ENCODE measurements around the gene CPEB3. TPM values are rescaled to one million over a fixed set of nuclear protein-coding genes. Genes with fewer than 3 reads are reported as not detected.
"Not testable (repeated sequence)": the region's sequence is repeated elsewhere in the genome, so short reads cannot be mapped to it uniquely, and the experiment has no call there.

CPEB3 gene
- 3.6 and 3.8 TPM in 2 replicates for total RNA-seq

- intact Hi-C loops (cut with micrococcal nuclease) = loop anchor here (1.0 to 10.0 kb wide), 14 partner anchors 51 to 1420 kb away; partner anchors contain the start of genes BTAF1, CEP55, EXOC6 and FRA10AC1
These were observed at the start of gene CPEB3, which contains the start of gene MARCHF5 for GRCh38 chr10:92290837-92291615. CPEB3 (minus strand) TSS chr10:92291078; CDS start chr10:92240350, 50,728 bp downstream. MARCHF5 (plus strand) TSS chr10:92291167; CDS start chr10:92291495, 328 bp downstream.

DNA sequence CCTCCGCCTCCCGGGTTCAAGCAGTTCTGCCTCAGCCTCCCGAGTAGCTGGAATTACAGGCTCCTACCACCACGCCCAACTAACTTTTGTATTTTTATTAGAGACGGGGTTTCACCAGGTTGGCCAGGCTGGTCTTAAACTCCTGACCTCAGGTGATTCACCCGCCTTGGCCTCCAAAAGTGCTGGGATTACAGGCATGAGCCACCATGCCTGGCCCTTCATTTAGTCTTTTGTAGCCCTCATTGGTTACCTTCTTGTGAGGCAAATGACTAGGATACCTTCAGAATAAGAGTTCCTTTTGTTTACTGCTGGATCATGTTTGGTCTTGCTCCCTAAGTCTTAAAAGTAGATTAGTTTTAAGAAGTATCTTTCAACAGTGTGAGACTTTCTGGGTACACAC lies 39.0 kb upstream of the CPEB3 start:
- intact Hi-C loops (cut with micrococcal nuclease) = not testable (repeated sequence)

GRCh38 chr10:92328993-92329392 lies 38.1 kb upstream of the CPEB3 start:
- intact Hi-C loops (cut with micrococcal nuclease) = no loop called here

GRCh38 chr10:92327445-92328433 lies 36.9 kb upstream of the CPEB3 start:
- intact Hi-C loops (cut with micrococcal nuclease) = no loop called here

DNA sequence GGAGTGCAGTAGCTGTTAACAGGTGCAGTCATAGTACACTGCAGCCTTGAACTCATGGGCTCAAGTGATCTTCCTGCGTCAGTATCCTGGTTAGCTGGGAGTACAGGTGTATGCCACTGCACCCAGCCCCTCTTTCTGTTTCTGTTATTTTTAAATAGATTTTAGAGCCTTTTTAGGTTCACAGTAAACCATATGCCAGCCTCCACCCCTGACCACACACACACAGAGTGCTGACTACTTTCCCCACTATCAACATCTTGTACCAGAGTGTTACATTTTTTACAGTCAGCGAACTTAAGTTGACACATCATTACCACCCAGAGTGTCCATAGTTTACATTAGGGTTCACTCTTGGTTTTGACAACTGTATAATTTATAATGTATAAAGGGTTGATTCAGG lies 32.2 kb upstream of the CPEB3 start:
- intact Hi-C loops (cut with micrococcal nuclease) = no loop called here

- intact Hi-C loops (cut with micrococcal nuclease) = no loop called here
These were observed 25.7 kb upstream of the CPEB3 start for GRCh38 chr10:92316610-92317009.

DNA sequence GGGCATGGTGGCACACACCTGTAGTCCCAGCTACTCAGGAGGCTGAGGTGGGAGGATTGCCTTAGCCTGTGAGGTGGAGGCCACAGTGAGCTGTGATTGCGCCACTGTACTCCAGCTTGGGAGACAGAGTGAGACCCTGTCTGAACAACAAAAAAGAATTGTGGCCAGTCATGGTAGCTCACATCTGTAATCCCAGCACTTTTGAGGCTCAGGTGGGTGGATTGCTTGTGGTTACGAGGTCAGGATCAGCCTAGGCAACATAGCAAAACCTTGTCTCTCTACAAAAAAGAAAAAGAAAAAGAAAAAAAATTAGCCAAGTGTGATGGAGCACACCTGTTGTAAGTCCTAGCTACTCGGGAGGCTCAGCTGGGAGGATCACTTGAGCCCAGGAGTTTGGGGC lies 22.9 kb upstream of the CPEB3 start:
- intact Hi-C loops (cut with micrococcal nuclease) = no loop called here

GRCh38 chr10:92309272-92309671 lies 18.4 kb upstream of the CPEB3 start:
- intact Hi-C loops (cut with micrococcal nuclease) = no loop called here

- intact Hi-C loops (cut with micrococcal nuclease) = no loop called here
These were observed 14.5 kb upstream of the CPEB3 start for GRCh38 chr10:92305133-92306072.

DNA sequence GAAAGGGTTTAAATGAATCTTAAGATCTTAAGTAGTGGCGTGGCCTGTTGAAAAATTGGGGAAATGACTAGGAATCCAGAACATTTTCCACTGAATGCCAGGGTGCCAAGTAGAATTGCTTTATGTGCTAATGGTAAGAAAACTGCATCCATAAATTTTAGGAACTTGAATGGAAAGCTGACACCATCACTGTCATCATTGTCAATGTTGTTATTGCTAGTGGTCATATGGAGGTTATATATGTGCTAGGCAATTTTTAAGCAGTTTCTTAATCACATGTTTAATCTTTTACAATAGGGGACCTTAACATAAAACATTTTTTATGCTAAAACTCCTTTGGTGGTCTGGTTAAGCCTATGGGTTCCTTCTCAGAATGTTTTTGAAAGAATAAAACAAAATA lies 13.2 kb upstream of the CPEB3 start:
- intact Hi-C loops (cut with micrococcal nuclease) = no loop called here

DNA sequence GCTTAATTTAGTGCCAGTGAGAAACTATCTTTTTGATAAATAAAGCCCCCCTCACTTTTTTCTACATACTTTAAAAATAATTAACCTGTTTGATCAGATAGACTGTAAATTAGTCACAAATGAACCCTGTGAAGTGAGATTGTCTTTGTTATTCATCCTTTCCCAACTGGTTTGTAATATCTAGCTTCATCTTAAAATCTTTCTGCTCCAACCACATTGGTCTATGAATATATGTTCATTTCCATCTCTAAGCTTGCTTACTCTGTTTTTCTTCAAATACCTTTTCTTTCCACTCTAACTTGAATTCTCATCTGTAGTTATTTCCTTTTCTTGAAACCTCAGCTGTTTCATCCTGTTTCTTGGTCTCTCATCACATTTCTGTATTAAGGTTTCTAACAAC lies 12.2 kb upstream of the CPEB3 start:
- intact Hi-C loops (cut with micrococcal nuclease) = loop anchor here (1.0 kb wide), 1 partner anchor 8 kb away; no protein-coding TSS in a partner anchor

- intact Hi-C loops (cut with micrococcal nuclease) = loop anchor here (10.0 kb wide), 1 partner anchor 1196 kb away; the partner anchor contains the start of gene CEP55
These were observed 7.6 kb upstream of the CPEB3 start for GRCh38 chr10:92298487-92298886.

GRCh38 chr10:92291921-92292845 lies 1.3 kb upstream of the CPEB3 start:
- intact Hi-C loops (cut with micrococcal nuclease) = loop anchor here (1.0 to 10.0 kb wide), 18 partner anchors 8 to 1421 kb away; partner anchors contain the start of genes BTAF1, CEP55, EXOC6 and FRA10AC1

GRCh38 chr10:92291616-92291865 lies 663 bp upstream of the CPEB3 start:
- intact Hi-C loops (cut with micrococcal nuclease) = loop anchor here (1.0 to 10.0 kb wide), 14 partner anchors 51 to 1420 kb away; partner anchors contain the start of genes BTAF1, CEP55, EXOC6 and FRA10AC1

DNA sequence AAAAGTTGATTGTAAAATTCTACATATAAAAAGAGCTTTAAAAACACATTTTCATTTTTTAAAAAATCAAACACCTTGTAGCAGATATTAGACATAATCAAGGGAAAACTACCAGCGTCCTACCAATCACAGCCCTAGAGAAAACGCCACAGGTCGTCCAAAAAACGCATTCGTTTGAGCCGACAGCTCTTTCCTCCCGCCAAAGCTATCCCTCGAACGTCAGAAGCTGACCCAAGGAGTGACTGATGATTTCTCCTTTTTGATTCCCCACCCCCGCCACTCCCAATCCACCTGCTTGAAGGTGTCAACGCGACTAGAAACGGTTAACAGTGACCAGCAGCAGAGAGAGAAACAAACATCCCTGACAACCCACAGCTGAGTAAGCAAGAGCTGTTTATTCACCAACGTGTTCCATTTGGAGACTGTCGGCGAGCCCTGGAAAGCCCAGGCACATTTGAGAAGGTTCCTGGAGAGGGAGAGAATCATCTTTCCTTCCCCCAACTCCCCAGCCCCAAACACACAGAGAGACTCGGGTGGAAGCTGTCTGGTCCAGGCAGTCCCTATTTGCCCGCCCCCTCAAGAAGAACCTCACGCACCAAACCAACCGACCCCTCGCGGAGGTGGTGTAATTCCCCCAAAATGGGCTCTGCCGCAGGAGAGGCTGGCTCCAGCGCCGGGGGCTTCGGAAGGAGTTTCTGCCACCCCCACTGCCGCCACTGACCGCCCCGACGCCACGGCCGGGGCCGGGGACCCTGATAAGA lies 622 bp downstream of the CPEB3 start:
- intact Hi-C loops (cut with micrococcal nuclease) = loop anchor here (2.0 to 10.0 kb wide), 5 partner anchors 227 to 1413 kb away; partner anchors contain the start of genes CEP55, EXOC6, FRA10AC1 and PCGF5

GRCh38 chr10:92284112-92284704 lies 6.7 kb downstream of the CPEB3 start:
- intact Hi-C loops (cut with micrococcal nuclease) = loop anchor here (1.0 kb wide), 1 partner anchor 8 kb away; no protein-coding TSS in a partner anchor

DNA sequence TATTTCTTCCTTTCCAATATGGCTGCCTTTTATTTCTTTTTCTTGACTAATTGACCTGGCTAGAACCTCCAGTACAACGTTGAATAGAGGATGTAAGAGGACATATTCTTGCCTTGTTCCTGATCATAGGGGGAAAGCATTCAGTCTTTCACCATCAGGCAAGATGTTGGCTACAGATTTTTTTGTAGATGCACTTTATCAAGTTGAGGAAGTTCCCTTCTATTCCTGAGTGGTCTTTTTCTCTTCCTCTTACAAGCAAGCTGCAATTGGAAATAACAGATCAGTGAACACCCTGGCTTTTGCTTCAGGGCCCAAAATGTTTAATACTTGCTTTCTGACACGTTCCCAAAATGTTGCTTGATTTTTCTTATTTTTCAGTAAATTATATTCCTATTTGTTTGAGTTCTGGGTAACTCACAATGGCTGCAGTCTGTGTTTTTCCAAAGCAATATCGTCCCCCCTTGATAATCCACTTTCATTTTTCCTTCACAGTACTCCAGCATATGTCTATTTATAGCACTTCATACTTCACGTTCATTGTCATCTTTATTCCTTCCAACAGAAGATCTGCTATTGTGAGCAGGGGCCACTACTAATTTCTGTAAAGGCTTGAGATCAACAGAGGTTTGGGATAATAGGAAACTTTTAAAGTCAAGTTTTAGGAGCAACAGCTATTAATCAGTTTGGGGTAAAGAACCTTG lies 11.7 kb downstream of the CPEB3 start:
- intact Hi-C loops (cut with micrococcal nuclease) = no loop called here

Data from T-helper 1 cell treated with Interleukin-12 subunit alpha and Interleukin-12 subunit beta and Interleukin-4 antibody, amounts not matched to agents 30 ng/mL and 1 ng/mL, for 36 hours (primary cell).